ENCODE measurements around the gene RTL5. TPM values are rescaled to one million over a fixed set of nuclear protein-coding genes. Genes with fewer than 3 reads are reported as not detected.

The RTL5 gene
- total RNA-seq, 6 donors from 2014 or later, result 2.7 to 15.7 (median 6.4) TPM

DNA sequence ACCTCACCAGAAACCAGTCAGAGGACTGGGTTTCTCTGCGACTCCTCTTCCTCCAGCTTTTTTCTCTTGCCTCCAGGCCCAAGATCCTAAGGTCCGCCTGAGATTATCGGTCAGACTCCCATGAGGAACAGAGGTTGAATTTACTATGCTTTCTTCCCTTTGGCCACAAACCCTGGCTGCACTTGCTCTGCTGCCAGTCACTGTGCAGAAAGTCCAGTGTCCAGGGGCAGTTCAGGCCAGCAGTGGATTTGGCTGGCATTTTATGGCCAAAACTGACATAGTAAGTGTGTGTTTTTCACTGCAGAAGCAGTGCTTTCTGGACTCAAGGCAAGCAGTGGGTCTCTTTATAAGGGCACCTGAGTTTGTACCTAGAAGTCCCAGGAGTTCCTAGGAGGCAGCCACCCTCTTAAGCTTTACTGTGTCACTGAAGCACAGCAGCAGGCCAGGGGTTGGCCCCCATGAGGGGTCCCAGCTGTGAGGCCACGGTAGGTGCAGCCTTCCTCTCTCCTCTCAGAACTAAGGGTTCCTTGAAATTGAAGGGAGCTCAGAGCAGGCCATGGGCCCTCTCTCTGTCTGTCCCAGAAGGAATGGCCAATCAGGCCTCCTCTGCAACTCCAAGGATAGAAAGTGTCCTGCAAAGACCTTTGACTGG, 3.4 kb downstream of the RTL5 start:
- H3K9me3 ChIP-seq, result no peaks in the 10 kb centered on the region
- ATAC-seq (ENCODE audit: low FRiP score in 2 of 2) (no peak), DNase-seq (no peak)
- peaks cover 0 to 3% (median 0%) of the 10 kb centered on the region in 4 donors for H3K27me3 ChIP-seq
- 63 to 81% methylated on average over 3 to 4 of the region's 4 CpGs for WGBS, 2 donors
- H3K4me1 ChIP-seq, result peaks cover 27 to 42% (median 34%) of the 10 kb centered on the region in 4 donors
- no peak for TF ChIP-seq POLR2AphosphoS5 (IDR thresholded peaks at IDR 0.05)
- TF ChIP-seq CTCF (IDR thresholded peaks at IDR 0.05), result no peak
- no peak for TF ChIP-seq EP300 (IDR thresholded peaks at IDR 0.05)
- TF ChIP-seq POLR2A (IDR thresholded peaks at IDR 0.05), result no peak
- H3K36me3 ChIP-seq, result no peaks in the 10 kb centered on the region
- no peak overlapping the region for H3K4me3 ChIP-seq
- no peak overlapping the region for H3K27ac ChIP-seq

DNA sequence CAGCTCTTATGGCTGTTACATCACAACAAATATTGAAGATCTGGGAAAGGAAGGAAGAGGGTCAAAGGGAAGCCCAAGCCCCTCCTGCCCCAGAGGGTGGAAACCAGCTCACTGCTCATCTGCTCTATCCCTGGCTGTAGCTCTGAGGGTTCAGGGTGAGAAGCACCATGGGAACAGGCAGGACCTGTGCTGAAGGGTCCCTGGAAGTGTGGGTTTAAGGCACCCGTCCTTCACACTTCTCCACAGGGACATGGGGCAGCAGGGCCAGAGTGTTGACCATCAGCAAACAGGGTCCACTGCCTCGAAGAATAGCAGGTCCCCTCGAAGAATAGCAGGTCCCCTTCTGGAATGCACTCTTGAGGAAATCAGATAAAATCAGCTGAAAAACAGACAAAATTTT, 4.4 kb downstream of the RTL5 start:
- WGBS, 2 donors, result 41 to 53% methylated on average over 2 to 3 of the region's 3 CpGs
- no peaks in the 10 kb centered on the region for H3K36me3 ChIP-seq
- no peak overlapping the region for H3K4me3 ChIP-seq
- peaks cover 37 to 50% (median 38%) of the 10 kb centered on the region in 4 donors for H3K4me1 ChIP-seq
- DNase-seq, result peak in 1 of 2 donors; percentile 16
- no peaks in the 10 kb centered on the region for H3K9me3 ChIP-seq
- ATAC-seq (ENCODE audit: low FRiP score in 2 of 2), result no peak
- TF ChIP-seq CTCF (IDR thresholded peaks at IDR 0.05), result no peak
- no peak for TF ChIP-seq POLR2AphosphoS5 (IDR thresholded peaks at IDR 0.05)
- no peak for TF ChIP-seq POLR2A (IDR thresholded peaks at IDR 0.05)
- TF ChIP-seq EP300 (IDR thresholded peaks at IDR 0.05), result no peak
- H3K27ac ChIP-seq, result peak overlapping the region in 1 of 4 donors; percentile 50
- peaks cover 0 to 3% (median 0%) of the 10 kb centered on the region in 4 donors for H3K27me3 ChIP-seq

DNA sequence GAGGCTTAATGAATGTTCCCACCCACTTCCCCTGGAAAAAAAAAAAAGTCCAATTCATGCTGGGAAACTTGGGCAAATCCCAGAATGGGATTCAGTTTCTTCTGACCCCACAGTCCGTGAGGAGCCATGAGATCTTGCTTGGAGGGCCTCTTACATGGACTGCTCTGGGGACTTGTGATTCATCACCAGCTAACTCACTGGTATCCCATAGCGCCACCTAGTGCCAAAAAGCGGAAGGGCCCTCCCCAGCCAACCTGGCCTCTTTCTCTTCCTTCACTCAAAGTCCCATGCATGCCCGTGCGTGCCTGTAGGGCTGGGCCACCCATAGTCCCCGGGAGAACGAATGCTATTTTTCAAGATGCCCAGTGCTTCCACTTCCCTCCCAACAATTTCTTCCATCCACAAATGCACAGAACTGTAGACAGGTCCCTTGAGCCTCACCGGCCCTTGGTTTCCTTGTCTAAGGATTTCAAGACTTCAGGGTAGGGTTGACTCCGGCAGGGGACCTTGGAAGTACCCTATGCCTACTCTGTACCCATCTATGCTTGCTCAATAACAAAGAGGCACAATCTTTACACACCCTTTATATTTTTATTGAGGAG, 5.1 kb downstream of the RTL5 start:
- Histone ChIP-seq H3K36me3 (no peaks in the 10 kb centered on the region), H3K27me3 (peaks cover 0 to 3% (median 0%) of the 10 kb centered on the region in 4 donors), H3K4me1 (peaks cover 41 to 54% (median 41%) of the 10 kb centered on the region in 4 donors), H3K9me3 (no peaks in the 10 kb centered on the region), H3K27ac (peak overlapping the region in 3 of 4 donors; percentile 50 to 56 (median 51)), H3K4me3 (no peak overlapping the region)
- DNase-seq, result peak in 1 of 2 donors; percentile 88
- TF ChIP-seq CTCF (IDR thresholded peaks at IDR 0.05), result peak; percentile 78 to 95 (median 86)
- TF ChIP-seq POLR2A (IDR thresholded peaks at IDR 0.05), result no peak
- TF ChIP-seq POLR2AphosphoS5 (IDR thresholded peaks at IDR 0.05), result peak in 1 of 2 donors; percentile 7
- ATAC-seq (ENCODE audit: low FRiP score in 2 of 2), result peak; percentile 89 to 93
- WGBS, 2 donors, result 20 to 23% methylated on average over 4 to 9 of the region's 9 CpGs

- no peak for TF ChIP-seq POLR2A (IDR thresholded peaks at IDR 0.05)
- TF ChIP-seq EP300 (IDR thresholded peaks at IDR 0.05), result no peak
- TF ChIP-seq CTCF (IDR thresholded peaks at IDR 0.05), result no peak
- TF ChIP-seq POLR2AphosphoS5 (IDR thresholded peaks at IDR 0.05), result no peak
- H3K4me3 ChIP-seq, result no peak overlapping the region
- DNase-seq (peak in 1 of 2 donors; percentile 21), ATAC-seq (ENCODE audit: low FRiP score in 2 of 2) (no peak)
- H3K27me3 ChIP-seq, result peaks cover 0 to 3% (median 0%) of the 10 kb centered on the region in 4 donors
- no peaks in the 10 kb centered on the region for H3K9me3 ChIP-seq
- 0 to 36% methylated on average over 1 to 3 of the region's 3 CpGs for WGBS, 2 donors
- H3K27ac ChIP-seq, result peak overlapping the region in 3 of 4 donors; percentile 50 to 56 (median 51)
- H3K4me1 ChIP-seq, result peaks cover 40 to 56% (median 42%) of the 10 kb centered on the region in 4 donors
- no peaks in the 10 kb centered on the region for H3K36me3 ChIP-seq
Observed at GRCh38 chrX:72126048-72126415, 5.7 kb downstream of the RTL5 start.

Data from upper lobe of left lung (tissue), 6 donors.